GM19467 (cell line): Measurements from ENCODE around the gene GHR.
"Not testable (repeated sequence)": the region's sequence is repeated elsewhere in the genome, so short reads cannot be mapped to it uniquely, and the experiment has no call there.

Experiments used
- ATAC-seq: cut with Tn5 transposase; IDR thresholded peaks from one replicate; pipeline ENCODE4 v1.9.1; 2021; ENCODE audit warnings: mild to moderate bottlenecking, moderate library complexity; ENCODE audit not compliant: unreplicated experiment

The GHR gene

DNA sequence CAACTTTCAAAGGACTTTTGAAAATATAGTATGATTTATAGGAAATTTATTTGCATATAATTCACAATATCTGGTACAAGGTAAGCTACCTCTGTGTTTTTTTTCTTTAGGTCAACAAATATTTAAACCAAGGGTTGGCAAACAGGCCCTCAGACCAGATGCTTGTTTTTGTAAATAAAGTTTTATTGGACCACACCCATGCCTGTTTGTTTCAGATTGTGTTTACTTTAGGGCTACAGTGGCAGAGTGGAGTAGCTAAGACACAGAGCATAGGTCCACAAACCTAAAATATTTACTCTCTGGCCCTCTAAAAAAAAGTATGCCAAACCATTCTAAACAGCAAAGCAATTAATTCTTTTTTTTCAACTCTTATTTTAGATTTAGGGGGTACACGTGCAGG lies 213.7 kb downstream of the GHR start:
- no peak for ATAC-seq

DNA sequence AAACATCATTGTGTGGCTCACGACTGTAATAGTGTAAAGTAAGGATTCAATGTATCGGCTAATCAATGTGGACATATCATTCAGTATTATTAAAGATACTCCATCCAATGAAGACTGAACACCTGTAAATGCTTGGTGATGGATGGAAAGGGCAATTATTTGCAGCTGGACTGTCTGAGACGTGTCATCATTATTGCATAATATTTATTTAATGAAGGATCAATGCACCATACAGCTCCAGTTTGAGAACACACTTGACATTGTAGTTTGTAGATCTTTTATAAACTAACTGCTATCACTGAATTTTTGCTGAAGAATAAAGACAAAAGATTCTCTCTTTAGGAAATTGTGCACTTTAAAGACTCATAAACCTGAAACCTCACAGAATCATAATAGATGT lies 215.7 kb downstream of the GHR start:
- no peak for ATAC-seq

- no peak for ATAC-seq
Observed at GRCh38 chr5:42640835-42641234, 217.6 kb downstream of the GHR start.

GRCh38 chr5:42641336-42642005 lies 218.2 kb downstream of the GHR start:
- ATAC-seq, result no peak

DNA sequence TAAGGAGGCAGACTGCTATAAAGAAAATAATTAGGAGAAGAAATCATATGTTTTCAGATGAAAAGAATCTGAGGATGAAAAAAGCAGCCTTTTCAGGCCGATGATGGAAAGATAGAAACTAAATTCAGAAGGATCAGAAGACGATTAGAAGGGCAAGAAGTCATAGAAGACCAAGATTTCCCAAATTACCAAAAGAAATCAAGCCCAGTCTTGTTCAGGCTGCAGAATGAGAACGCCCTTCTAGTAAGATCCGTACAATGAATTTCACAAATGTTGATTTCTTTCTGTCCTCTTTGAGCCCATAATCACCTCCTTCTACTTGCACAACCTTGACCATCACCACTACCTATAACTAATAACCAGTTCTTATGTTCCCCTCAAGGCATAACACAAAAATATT lies 218.8 kb downstream of the GHR start:
- ATAC-seq, result no peak

DNA sequence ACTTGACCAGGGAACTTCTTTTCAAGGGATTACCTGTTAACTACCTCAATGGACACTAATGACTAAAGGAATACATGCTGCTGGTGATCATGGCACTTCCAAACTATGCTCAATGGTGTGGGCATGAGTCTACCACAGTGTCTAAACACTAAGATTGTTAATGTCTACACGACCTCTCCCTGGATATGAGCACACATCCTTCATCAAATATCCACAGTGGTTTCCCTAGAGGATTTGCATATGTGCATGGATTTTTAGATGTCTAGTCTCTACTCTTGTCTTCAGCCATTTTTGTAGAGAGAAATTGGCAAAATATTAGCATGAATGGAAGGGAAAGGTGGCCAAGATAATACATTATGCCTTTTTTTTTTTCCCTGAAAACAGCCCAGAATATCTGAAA lies 220.1 kb downstream of the GHR start:
- no peak for ATAC-seq

DNA sequence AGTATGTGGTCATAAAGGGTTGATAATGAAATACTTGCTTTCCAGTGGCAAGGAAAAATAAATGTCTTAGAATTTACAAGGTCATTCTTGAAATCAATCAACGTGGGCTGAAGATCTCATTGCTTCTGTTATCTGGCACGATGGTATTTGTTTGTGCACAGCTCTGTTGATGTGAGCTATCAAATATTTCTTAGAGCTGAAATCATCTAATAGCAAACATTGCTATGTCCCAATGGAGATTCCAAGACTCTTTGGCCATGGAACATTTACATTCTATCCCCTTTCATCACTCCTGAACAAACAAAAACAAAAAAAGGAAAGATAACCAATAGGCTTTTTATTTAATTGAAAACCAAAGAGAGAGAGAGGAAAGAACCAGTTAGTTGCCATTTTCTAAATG lies 221.9 kb downstream of the GHR start:
- ATAC-seq, result no peak

DNA sequence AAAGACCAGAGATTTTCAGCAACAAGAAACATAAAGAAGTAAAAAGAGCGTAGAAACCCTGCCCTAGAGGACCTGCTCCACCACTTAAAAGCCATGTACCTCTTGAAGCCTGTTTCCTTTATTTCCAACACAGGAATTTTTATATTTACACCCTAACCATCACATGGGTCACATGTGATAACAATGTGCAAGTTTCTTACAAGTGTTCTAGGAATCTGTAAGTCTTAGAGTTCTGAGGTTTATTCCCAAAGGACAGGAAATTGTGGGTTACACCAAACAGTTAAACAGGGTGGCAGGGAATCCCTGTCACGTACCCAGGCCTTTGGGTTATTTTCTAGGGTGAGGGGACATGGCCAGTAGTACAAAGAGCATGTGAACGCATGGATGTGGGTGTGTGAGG lies 224.8 kb downstream of the GHR start:
- no peak for ATAC-seq

GRCh38 chr5:42648915-42649314 lies 225.7 kb downstream of the GHR start:
- ATAC-seq, result no peak

DNA sequence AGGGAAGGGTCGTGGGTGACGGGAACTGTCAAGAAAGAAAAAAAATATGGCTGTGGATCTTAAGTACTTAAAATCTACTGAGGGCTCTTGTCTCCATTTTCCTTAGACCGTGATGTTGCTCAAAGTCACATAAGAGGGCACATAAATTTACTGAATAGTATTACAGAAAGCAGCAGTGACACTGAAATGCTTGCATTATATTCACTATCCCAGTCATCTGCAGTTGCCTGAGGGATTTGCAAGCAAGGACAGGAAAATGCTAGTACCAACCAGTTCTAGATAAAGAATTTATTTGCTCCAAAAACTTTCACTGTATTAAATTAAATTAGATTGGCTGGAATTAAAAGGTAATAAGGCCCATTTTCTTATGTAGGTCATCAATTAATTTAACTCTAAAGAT lies 226.8 kb downstream of the GHR start:
- ATAC-seq, result no peak

DNA sequence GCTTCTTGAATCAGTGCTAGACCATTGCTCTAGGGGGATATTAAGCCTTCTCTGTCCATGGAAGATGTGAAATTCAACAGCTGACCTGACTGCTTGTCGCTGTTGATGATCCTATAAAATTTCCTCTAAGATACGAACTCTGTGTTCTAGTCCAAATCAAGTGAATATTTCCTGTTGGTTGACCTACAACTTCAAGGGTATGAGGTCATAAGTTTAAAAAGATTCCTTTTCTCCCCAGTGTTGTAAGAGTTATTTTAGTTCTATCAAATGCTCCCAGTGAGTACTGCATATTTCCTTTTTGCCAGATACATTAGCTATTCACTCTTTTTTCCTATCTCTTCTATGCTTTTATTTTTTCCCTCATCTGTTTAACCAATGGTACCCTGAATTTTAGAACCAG lies 230.5 kb downstream of the GHR start:
- ATAC-seq, result no peak

DNA sequence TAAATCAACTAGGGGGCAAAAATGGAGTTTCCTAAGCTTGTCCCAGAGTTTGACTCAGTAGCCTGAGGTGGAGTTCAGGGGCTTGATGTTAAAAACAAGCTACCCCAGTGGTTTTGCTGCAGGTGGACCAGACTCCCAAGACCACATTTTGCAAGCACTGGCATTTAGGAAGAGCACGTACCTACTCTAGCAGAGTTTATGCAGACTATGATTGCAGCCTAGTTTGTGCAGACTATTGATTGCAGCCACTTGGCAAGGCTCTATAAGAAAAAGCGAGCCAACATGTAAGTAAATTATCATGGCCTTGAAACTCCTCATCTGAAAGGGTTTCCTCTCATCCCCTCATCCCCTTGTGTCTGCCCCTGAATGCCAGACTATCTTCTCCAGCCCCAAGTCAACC lies 231.4 kb downstream of the GHR start:
- ATAC-seq, result no peak

DNA sequence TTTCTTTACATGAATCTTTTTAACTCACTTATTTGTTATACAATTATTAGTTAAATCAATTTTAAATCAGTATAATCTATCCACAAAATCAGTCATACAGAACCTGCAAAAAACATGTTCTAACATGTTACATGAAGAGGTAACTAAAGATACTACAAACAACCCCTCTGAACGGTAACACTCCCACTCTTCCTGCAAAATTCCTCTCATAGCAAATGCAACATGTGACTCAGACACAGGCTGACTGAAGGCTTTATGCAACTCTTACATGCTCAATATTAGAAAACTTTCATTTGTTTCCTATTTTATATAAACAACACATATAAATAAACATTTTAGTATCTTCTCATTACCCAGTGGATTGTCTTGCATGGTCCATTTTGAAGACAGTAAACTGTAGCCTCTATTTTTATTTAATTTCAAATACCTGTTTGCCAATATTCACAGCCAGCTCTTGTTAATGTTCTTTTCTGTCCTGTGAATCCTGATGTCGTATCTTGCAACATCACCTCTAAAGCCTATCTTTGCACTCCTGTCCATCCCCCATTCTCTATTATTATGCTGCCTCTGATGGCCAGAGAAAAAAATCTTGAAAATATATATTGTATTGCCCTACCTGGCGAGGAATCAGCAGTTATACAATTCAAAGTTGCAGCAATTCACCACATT lies 232.9 kb downstream of the GHR start:
- ATAC-seq, result no peak

- no peak for ATAC-seq
Observed at GRCh38 chr5:42656651-42657015, 233.4 kb downstream of the GHR start.

- not testable (repeated sequence) for ATAC-seq
Observed at GRCh38 chr5:42659869-42660268, 236.6 kb downstream of the GHR start.

DNA sequence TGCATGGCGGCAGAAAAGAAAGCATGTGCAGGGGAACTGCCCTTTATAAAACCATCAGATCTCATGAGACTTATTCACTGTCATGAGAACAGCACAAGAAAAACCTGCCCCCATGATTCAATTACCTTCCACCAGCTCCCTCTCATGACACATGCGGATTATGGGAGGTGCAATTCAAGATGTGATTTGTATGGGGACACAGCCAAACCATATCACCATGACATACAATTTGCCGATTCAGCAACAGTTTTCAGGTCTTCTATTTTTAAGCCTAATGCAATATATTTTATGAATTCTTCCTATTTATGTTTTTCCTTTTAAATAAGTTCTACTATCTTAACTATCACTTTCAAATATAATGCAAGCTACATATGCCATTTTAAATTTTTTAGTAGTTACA lies 242.6 kb downstream of the GHR start:
- ATAC-seq, result no peak

- ATAC-seq, result no peak
Observed at GRCh38 chr5:42666869-42667268, 243.6 kb downstream of the GHR start.

DNA sequence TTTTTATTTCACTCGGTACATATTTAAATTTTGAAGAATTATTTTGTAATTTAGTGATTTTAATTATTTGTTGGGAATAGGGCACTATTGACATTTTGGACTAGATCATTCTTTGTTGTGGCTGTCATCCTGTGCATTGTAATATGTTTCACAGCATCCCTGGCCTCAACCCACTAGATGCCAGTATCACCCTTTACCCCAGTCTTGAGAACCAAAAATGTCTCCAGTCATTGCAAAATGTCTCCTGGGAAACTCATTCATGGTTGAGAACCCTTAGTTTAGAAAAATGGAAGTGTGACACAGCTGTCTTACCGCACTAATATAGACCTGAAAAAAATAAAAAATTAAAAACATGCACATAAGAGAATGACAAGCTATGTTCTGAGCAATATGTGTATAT lies 245.0 kb downstream of the GHR start:
- ATAC-seq, result no peak

GRCh38 chr5:42672925-42673324 lies 249.7 kb downstream of the GHR start:
- no peak for ATAC-seq

- no peak for ATAC-seq
Observed at GRCh38 chr5:42675602-42676001, 252.4 kb downstream of the GHR start.

- ATAC-seq, result no peak
Observed at GRCh38 chr5:42676362-42676761, 253.1 kb downstream of the GHR start.

GRCh38 chr5:42677156-42677842 lies 254.1 kb downstream of the GHR start:
- ATAC-seq, result no peak
